ENCODE results near the gene DGKD.

The DGKD gene

DNA sequence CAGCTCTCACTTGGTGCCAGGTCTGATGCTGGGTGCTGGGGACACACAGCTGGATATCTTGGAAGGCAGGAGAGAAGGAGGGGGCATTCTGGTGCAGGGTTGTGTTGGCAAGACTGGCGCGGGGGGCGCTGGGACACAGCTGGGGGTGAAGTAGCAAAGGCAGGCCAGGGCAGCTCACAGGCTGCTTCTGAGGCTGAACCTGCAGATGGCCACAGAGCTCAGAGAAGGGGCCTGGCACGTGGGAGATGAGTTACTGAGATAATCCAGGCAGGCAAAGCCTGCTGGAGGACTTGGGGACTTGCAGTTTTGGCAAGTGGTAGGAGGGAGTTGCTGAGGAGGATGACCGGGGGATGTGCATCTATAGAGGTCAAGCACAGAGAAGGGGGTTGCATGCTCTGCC, 16.2 kb upstream of the DGKD start:
- no peak for DNase-seq (ENCODE audit: extremely low read depth in 1 of 2, low read depth in 1 of 2)

DNA sequence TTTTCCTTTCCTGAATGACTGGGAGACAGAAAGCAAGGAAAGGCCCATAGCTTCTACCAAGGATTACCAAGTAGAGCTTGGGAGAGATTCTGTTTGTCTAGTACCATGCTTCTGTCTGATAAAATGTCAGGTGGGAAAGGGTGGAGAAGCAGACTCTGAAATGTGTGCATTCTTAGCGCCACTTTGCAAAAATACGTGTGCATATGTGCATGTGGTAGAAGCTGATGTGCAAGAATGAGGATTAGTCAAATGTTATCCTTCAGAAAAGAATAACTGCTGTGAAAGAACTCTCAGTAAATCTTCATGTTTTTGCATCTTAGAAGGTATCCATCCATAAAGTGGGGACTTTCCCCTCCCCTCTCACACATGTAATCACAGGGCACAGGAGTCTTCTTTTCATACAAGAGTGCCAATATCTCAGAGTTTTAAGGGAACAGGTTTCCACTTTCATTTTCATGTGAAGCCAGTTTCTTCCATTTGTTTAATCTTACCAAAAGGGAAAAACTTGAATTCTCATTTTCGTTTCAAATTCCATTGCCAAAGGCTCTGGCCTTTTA, 15.4 kb upstream of the DGKD start:
- no peak for DNase-seq (ENCODE audit: extremely low read depth in 1 of 2, low read depth in 1 of 2)

DNA sequence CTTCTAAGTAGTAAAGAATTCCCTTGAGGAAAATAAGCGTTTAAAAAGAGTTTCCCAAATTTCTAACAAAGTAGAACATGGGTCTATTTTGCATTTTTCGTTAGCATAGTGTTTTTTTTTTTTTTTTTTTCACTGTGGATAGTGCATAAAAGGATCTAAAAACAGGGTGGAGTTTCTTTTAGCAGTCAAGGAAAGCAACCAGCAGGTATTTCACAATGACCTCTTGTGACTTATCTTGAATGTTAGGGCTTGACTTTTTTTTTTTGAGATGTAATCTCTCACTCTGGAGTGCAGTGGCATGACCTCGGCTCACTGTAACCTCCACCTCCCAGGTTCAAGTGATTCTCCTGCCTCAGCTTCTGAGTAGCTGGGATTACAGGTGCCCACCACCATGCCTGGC, 14.9 kb upstream of the DGKD start:
- no peak for DNase-seq (ENCODE audit: extremely low read depth in 1 of 2, low read depth in 1 of 2)

DNA sequence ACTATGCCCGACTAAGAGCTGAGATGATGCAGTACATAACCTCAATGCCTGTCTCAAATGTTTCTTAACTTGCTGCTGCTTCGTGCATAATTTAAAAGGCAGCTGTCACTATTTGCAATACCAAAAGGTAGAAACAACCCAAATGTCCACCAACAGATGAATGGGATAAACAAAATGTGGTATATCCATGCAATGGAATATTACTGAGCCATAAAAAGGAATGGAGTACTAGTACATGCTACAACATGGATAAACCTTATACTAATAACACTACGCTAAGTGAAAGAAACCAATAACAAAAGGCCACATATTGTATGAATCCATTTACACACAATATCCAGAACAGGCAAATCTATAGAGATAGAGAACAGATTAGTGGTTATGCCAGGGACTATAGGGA, 13.0 kb upstream of the DGKD start:
- DNase-seq (ENCODE audit: extremely low read depth in 1 of 2, low read depth in 1 of 2), result no peak

DNA sequence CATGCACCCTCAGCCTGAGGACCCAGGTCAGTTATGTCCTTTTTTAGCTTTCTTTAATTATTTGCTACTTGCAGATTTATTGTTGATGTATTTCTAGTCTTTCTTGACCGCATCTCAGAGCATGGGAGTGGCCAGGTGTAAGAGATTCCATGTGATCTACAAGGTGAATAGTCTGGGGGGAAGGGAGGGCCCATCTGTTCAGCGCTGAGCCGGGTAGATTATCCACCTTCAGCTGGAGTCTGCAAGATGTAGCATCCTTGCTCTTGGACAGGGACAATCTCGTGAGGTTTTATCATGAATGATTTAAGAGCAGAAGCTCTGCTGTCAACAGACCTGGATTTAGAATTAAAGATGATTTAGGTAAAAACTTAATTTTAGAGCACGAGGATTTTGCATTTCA, 12.0 kb upstream of the DGKD start:
- no peak for DNase-seq (ENCODE audit: extremely low read depth in 1 of 2, low read depth in 1 of 2)

DNA sequence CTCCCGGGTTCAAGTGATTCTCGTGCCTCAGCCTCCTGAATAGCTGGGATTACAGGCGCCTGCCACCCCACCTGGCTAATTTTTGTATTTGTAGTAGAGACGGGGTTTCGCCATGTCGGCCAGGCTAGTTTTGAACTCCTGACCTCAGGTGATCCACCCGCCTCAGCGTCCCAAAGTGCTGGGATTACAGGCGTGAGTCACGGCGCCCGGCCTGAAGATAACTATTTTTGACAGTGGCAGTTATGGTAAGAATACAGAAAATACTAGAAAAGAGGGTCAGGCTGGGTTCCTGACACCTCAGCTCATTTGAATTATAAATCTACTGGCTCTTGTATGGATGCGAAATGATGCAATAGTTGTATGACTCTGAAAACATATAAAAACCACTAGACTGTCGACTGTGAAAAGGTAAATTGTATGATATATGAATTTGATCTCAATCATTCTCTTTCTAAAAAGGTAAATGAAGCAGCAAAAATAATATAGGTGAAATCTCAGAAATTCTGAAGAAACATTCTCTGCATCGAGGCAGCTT, 11.1 kb upstream of the DGKD start:
- no peak for DNase-seq (ENCODE audit: extremely low read depth in 1 of 2, low read depth in 1 of 2)

DNA sequence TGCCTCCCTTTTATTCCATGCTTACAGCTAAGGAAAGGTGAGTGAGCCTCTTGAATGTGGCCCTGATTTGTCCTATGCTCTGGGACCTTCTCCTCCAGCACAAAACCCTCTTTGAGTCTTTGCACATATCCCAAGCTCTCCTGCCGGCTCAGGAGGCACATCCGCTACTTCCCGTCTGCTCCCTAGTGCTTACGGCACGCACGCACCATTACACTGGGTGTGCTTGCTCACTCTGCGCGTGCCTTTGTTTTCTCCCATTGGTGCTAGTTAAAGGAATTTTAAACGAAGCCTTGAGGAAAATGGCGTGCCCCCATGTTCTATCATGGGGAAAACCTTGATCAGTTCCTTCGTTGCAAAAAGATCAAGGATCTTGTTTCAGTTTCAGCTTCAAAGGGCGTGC, 7.9 kb upstream of the DGKD start:
- DNase-seq (ENCODE audit: extremely low read depth in 1 of 2, low read depth in 1 of 2), result no peak

DNA sequence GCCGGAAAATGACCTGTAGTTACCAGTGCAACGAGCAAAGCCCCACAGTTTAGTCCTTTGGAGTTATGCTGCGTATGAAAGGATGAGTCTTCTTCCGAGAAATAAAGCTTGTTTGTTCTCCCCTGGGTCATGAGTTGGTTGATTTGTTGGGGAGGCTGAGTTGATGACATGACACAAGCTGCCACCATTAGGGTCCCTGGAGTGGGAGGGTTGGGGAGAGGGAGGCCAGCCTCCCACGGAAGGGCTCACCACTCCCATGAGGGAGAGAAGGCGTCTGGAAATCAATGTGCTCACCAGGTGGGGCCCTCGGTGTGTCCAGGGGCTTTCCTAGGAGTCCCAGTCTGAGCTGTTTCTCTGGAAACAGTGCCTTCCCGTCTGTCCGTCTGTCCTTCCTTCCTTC, 7.4 kb upstream of the DGKD start:
- no peak for DNase-seq (ENCODE audit: extremely low read depth in 1 of 2, low read depth in 1 of 2)

DNA sequence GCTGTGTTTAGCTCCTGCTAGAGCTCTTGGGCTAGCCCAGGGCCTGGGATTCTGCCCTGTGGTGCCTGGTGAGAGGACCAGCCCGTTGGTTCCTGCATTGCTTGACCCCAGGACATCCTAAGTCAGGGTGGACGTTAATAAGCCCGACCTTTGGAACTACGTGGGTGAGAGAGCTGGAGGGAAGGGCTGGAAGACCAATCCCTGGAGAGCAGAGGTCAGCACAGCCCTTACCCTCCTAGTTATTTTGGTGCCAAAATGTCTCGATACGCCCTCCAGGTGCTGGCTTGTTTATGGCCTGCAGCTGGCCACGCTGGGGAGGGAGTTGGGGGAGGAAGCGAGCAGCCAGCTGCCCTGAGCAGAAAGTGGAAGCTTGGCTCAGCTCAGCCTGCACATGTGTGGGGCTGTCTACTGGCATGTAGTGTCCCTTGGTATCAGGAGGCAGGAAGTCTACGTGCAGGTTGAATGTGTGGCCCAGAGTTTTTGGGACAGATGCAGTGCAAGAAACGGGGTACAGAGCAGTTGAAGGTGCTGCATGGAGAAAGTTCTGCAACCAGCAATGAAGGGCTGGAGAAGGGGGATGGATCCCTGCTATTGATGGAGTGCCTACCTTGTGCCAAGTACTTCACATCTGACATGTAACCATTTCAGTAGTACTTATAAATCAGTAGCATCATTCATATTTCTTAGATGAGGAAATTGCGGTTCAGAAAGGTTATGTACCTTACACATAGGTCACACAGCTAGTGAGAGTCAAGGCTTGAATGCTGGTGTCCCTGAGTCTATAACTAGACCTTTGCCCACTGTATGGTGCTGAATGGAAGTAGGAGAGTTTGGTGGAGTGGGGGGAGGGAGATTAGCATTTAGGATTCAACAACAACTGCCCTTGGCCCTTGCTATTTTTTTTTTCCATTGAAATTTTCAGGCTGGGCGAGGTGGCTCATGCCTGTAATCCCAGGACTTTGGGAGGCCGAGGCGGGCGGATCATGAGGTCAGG, 5.0 kb upstream of the DGKD start:
- DNase-seq (ENCODE audit: extremely low read depth in 1 of 2, low read depth in 1 of 2), result no peak

DNA sequence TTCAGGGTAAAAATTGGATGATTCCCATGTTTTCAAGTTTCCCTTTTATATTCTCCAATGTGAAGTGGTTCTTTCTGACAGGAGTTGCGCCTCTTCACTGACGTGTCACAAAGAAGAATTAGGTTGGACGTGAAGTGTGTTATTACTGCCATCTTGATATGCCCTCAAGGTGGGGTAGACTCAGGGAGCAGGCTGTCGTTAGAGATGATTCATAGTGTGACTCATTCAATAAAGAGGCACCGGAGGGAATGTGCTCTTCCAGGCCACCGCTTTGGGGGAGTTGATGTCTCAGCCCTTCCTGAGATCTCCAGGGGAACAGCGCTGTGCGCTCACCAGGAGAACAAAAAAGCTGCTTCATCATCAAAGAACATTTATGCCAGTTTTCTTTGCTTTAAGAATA, 3.6 kb upstream of the DGKD start:
- no peak for DNase-seq (ENCODE audit: extremely low read depth in 1 of 2, low read depth in 1 of 2)

DNA sequence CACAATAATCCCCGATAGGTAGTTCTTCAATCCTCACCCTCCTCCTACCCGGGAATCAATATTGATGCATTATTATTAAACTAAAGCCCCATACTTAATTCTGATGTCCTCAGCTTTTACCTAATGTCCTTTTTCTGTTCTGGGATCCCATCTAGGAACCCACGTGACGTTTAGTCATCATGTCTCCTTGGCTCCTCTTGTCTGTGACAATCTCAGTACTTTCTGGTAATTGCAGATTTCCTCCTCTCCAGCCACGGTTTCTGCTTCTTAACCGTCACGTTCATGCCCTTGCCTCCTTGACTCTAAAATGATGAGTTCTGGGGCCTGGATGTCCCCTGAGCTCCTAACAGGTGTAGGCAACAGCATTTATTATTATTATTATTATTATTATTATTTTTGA, 2.9 kb upstream of the DGKD start:
- no peak for DNase-seq (ENCODE audit: extremely low read depth in 1 of 2, low read depth in 1 of 2)

DNA sequence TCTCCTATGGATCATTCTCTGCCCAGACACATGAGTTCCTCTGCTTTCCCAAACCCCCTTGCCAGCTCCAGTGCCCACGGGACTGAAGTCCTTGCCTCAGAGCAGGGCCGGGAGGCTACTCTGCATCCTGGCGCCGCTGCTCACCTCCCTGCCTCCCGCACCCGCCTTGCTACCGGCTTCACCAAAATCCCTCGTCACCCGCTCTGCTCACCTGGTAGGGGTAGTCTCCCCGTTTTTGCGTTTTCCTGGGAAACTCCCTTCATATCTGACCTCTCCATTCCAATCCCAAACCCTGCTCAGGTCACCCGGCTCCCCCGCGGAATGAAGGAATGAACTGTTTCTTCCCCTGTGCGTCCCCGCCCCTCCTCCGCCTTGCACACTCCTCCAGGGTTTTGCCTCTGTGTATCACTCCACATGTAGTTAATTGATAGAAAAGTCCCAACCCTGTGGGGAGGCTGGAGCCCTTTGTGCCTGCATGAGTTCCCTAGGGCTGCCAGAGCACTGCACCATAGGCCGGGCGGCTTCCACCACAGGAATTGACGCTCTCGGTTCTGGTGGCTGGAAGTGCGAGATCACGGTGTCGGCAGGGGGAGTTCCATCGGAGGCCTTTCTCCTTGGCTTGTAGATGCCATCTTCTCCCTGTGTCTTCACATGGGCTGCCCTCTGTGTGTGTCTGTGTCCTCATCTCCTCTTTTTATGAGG, 2.0 kb upstream of the DGKD start:
- DNase-seq (ENCODE audit: extremely low read depth in 1 of 2, low read depth in 1 of 2), result no peak

DNA sequence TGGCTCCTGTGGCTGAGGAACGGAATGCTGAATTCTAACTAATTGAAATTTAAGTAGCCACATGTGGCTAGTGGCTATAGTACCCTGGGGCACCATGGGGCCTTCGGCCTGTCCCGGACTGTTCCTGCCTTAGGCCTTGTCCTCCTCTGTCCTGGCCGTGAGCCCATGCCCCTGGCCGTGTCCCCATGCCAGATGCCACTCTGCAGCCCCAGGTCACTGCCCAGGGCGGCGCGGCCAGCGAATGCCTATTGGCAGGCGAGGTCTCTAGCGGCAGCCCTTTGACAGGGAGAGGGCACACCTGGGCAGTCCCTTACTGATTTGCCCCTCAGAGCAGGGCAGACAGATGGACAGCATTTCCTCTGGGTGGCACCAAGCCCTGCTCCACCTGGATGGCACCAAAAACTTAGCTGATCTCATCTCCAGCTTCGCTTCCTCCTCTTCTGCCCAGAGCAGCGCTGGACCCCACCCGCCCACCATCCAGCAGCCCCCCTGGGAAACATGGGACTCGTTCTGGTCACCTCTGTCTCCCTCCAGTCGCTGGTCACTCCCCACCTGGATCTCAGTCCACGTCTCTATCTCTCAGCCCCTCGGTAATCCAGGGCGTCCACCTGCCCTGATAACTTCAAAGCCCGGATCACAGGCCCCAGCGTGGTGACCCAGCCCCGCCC, 1.1 kb upstream of the DGKD start:
- DNase-seq (ENCODE audit: extremely low read depth in 1 of 2, low read depth in 1 of 2), result no peak

DNA sequence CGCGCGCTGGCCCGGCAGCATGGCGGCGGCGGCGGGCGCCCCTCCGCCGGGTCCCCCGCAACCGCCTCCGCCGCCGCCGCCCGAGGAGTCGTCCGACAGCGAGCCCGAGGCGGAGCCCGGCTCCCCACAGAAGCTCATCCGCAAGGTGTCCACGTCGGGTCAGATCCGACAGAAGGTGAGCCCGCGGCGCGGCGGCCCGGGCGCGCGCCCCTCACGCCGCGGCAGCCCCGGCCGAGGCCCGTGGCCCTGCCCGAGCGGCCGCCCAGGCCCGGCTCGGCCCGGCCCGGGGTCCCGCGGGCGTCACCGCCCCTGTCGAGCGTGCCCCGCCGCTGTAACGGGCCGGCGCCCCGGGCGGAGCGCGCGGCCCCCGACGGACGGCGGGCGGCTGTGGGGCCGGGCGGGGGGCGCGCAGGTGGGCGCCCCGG, 218 bp downstream of the DGKD start:
- DNase-seq (ENCODE audit: extremely low read depth in 1 of 2, low read depth in 1 of 2), result no peak

DNA sequence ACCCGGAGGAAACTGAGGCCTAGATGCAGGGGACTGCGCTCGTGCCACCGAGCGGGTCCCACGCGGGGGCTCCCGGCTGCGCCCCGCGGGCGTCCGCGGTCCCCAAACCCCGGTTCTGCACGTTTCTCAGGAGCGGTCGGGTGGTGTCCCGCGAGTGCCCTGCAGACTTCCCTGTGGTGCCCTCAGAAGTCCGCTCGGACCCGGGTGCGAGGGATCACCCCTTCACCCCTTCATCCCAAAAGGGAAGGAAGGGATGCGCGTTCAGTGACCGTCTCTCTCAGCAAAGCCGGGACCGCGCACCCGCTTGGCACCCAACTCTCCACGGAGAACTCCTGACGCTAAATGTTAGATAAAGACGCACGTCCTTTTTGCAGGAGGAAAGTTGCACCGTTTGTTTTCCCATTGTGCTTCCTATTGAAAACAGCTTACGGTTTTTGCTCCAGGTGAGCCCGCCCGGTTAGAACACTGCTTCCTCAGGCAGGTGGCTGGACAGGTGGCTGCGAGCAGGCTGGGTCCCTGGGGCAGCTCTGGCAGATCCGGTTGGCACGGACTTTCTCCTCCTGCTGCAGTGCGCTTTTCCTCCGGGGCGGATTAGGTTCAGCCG, 779 bp downstream of the DGKD start:
- no peak for DNase-seq (ENCODE audit: extremely low read depth in 1 of 2, low read depth in 1 of 2)

DNA sequence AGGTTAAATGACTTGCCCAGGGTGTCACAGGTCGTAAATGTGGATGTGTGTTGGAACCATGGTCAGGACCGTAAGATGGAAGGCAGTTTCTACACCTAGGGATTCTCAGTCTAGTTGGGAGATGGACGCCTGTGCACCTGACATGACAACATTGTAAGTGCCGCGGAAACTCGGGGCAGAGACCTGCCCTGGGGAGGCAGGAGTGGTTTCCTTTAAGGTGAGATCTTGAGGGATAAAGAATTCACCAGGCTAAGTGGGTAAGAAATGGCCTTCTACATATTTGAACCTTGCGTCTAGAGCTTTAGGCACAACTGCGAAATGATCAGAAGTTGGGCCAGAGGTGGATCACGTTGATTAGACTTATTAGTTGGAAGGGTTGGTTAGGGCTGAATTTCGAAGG, 1.6 kb downstream of the DGKD start:
- DNase-seq (ENCODE audit: extremely low read depth in 1 of 2, low read depth in 1 of 2), result no peak

DNA sequence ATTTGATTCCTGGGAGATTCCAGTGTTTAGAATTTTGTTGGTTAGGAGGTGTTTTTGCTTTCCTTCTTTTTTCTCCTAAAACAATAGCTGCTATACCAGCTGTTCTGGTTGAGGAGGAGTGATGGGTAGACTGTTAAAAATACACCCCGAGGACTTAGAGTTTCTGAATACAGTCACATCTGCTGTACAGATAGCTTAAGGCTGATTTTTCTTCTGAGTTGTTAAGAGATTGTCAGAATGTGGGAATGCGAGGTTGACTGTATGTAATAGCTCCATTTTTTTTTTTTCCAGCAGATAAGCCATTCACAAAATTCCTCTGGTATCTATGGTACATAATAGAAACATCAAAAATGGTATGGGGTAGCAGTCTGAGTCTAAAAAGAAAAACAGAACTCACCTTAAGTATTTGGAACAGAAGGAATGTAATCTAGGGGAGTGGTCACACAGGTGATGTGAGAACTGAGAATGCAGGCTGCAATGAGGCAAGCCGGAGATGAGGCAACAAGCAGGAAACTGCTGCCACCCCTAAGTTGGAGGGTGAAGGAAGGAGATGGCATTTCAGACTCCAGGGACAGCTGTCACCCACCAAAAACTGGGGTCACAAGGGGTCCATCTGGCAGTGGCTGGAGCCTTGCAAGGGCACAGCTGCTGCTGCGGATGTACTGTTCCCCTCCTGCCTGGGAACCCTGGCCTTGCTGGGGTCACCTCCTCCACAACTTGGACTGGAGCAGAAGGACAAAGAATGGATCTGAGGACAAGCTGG, 2.4 kb downstream of the DGKD start:
- DNase-seq (ENCODE audit: extremely low read depth in 1 of 2, low read depth in 1 of 2), result no peak

DNA sequence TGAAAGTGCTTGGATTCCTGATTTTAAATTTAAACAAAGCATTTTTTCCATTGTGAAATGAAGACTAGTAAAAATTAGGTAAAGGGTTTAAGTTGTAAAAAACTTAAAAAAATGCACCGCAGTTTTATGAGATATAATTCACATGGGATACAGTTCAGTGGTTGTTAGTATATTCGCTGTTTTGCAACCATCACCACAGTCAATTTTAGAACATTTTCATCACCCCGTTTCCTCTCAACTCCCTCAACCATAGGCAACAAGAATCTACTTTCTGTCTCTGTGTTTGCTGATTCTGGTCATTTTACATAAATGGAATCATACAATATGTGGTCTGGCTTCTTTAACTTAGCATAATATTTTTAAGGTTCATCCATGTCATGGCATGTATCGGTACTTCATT, 4.0 kb downstream of the DGKD start:
- no peak for DNase-seq (ENCODE audit: extremely low read depth in 1 of 2, low read depth in 1 of 2)

DNA sequence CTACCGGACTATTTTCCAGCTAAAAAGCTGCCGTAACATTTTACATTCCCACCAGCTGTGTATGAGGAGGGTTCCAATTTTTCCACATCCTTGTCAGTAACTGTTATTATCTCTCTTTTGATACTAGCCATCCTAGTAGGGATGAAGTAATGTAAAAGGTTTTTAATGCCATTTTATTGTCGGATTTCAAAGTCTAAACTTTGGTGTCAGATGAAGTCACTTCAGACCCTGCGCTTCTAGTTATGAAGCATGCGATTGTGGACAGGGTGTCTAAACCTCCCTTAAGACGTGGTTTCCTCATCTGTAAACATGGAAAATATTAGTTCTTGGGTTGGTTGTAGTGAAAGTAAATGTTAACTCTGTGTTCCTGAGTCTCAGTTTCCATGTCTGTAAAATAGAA, 4.7 kb downstream of the DGKD start:
- DNase-seq (ENCODE audit: extremely low read depth in 1 of 2, low read depth in 1 of 2), result no peak

DNA sequence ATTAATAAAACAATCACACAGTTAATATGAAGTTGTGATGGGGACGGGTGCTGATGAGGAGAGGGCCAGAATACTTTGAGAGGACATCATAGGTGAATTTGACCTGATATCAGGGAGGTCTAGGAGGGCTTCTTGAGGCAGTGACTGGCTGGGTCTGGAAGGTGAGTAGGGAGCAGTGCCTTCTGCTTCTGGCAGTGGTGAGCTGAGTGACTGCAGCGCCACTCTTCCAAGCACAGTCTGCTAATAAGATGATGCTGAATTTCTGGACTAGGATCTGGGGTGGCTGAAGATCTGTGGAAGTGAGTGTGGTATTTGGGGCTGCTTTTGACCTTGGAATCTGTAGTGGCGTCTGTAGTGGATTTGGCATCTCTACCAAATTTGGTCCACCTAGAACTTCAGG, 5.5 kb downstream of the DGKD start:
- DNase-seq (ENCODE audit: extremely low read depth in 1 of 2, low read depth in 1 of 2), result no peak
